WTC11 (cell line): ENCODE results near the gene RGS19. TPM values are rescaled to one million over a fixed set of nuclear protein-coding genes. Genes with fewer than 3 reads are reported as not detected.

ENCODE experiments used
- ATAC-seq: fragments of 200-7000 bp; cut with Tn5 transposase; 2 replicates; pipeline ENCODE4 v1.10.0; 2021; ENCODE audit warnings: mild to moderate bottlenecking, moderate library complexity
- CTCF ChIA-PET: fragments of 300-600 bp; sonication (Branson Sonifier 250); formaldehyde crosslinking; loops from one replicate; lab custom pipeline; 2021; ENCODE audit warnings: antibody characterized with exemption; lab: Charles Lee
- POLR2A ChIA-PET: fragments of 350-600 bp; sonication (Branson Sonifier 250); formaldehyde crosslinking; loops from one replicate; lab custom pipeline; 2021; ENCODE audit warnings: antibody characterized with exemption; lab: Charles Lee
- DNase-seq: peaks from one replicate; pipeline ENCODE4 v3.0.0; 2021; ENCODE audit warnings: low spot score
- H3K27ac Mint-ChIP-seq: 2 replicates; pipeline ENCODE4 v1.8.0; 2021; ENCODE audit warnings: mixed read lengths
- H3K27me3 Mint-ChIP-seq: 2 replicates; pipeline ENCODE4 v1.8.0; 2021; ENCODE audit warnings: low read depth, mild to moderate bottlenecking, moderate library complexity, mixed read lengths
- H3K36me3 Mint-ChIP-seq: 2 replicates; pipeline ENCODE4 v1.8.0; 2021; ENCODE audit warnings: mixed read lengths
- H3K4me1 Mint-ChIP-seq: 2 replicates; pipeline ENCODE4 v1.8.0; 2022; ENCODE audit warnings: mixed read lengths
- H3K4me3 Mint-ChIP-seq: 2 replicates; pipeline ENCODE4 v1.8.0; 2021; ENCODE audit warnings: mild to moderate bottlenecking, moderate library complexity, mixed read lengths
- H3K9me3 Mint-ChIP-seq: 2 replicates; pipeline ENCODE4 v1.8.0; 2021; ENCODE audit warnings: mixed read lengths
- ARID4B ChIP-seq: sonication (generic); formaldehyde crosslinking; IDR thresholded peaks from 2 replicates; pipeline ENCODE4 v1.8.0; 2023; ENCODE audit warnings: missing genetic modification reagents, mild to moderate bottlenecking, borderline replicate concordance
- ESRRA ChIP-seq: sonication (generic); formaldehyde crosslinking; IDR thresholded peaks from 2 replicates; pipeline ENCODE4 v1.8.1; 2022; ENCODE audit warnings: mild to moderate bottlenecking, missing genetic modification reagents, borderline replicate concordance
- FOXJ3 ChIP-seq: sonication (generic); formaldehyde crosslinking; IDR thresholded peaks from 2 replicates; pipeline ENCODE4 v1.9.0; 2021; ENCODE audit warnings: missing genetic modification reagents, mild to moderate bottlenecking, borderline replicate concordance
- GTF2I ChIP-seq: fragments of 250-450 bp; sonication (Bioruptor Pico); conservative IDR thresholded peaks from 2 replicates; pipeline ENCODE4 v1.4.0; 2021; ENCODE audit warnings: mild to moderate bottlenecking
- HMGXB4 ChIP-seq: sonication (generic); formaldehyde crosslinking; IDR thresholded peaks from 2 replicates; pipeline ENCODE4 v1.8.1; 2023; ENCODE audit warnings: mild to moderate bottlenecking, moderate library complexity, missing genetic modification reagents
- IRF2 ChIP-seq: sonication (generic); formaldehyde crosslinking; IDR thresholded peaks from 2 replicates; pipeline ENCODE4 v1.8.0; 2022; ENCODE audit warnings: low read depth, missing genetic modification reagents, borderline replicate concordance
- JAZF1 ChIP-seq: fragments of 250-450 bp; sonication (Bioruptor Pico); IDR thresholded peaks from 2 replicates; pipeline ENCODE4 v1.9.0; 2021; ENCODE audit warnings: moderate library complexity, mild to moderate bottlenecking, inconsistent platforms
- JUN ChIP-seq: sonication (generic); formaldehyde crosslinking; IDR thresholded peaks from 2 replicates; pipeline ENCODE4 v1.8.0; 2023; ENCODE audit warnings: mild to moderate bottlenecking, missing genetic modification reagents
- MLX ChIP-seq: sonication (generic); formaldehyde crosslinking; IDR thresholded peaks from 2 replicates; pipeline ENCODE4 v1.8.1; 2023; ENCODE audit warnings: mild to moderate bottlenecking, missing genetic modification reagents, moderate library complexity
- MXD4 ChIP-seq: fragments of 250-450 bp; sonication (Bioruptor Pico); IDR thresholded peaks from 2 replicates; pipeline ENCODE4 v1.8.0; 2021; ENCODE audit warnings: mild to moderate bottlenecking, moderate library complexity, borderline replicate concordance
- NFE2L1 ChIP-seq: sonication (generic); formaldehyde crosslinking; IDR thresholded peaks from 2 replicates; pipeline ENCODE4 v1.8.1; 2023; ENCODE audit warnings: missing genetic modification reagents
- NFYB ChIP-seq: sonication (generic); formaldehyde crosslinking; conservative IDR thresholded peaks from 2 replicates; pipeline ENCODE4 v1.8.0; 2022; ENCODE audit warnings: low read depth, missing genetic modification reagents
- NR1H2 ChIP-seq: sonication (generic); formaldehyde crosslinking; IDR thresholded peaks from 2 replicates; pipeline ENCODE4 v1.9.0; 2021; ENCODE audit warnings: mild to moderate bottlenecking, moderate library complexity, missing genetic modification reagents
- PRRX2 ChIP-seq: fragments of 250-450 bp; sonication (Bioruptor Pico); IDR thresholded peaks from 2 replicates; pipeline ENCODE4 v1.8.0; 2021; ENCODE audit warnings: mild to moderate bottlenecking
- SMAD3 ChIP-seq: sonication (generic); formaldehyde crosslinking; IDR thresholded peaks from 2 replicates; pipeline ENCODE4 v1.8.0; 2022; ENCODE audit warnings: missing genetic modification reagents, mild to moderate bottlenecking, borderline replicate concordance
- SMAD4 ChIP-seq: sonication (generic); formaldehyde crosslinking; IDR thresholded peaks from 2 replicates; pipeline ENCODE4 v1.8.0; 2022; ENCODE audit warnings: mild to moderate bottlenecking, missing genetic modification reagents
- SP1 ChIP-seq: sonication (generic); formaldehyde crosslinking; conservative IDR thresholded peaks from 2 replicates; pipeline ENCODE4 v1.8.1; 2022; ENCODE audit warnings: missing genetic modification reagents
- ZBTB21 ChIP-seq: sonication (generic); formaldehyde crosslinking; IDR thresholded peaks from 2 replicates; pipeline ENCODE4 v1.8.1; 2023; ENCODE audit warnings: mild to moderate bottlenecking, missing genetic modification reagents, borderline replicate concordance
- ZNF121 ChIP-seq: sonication (generic); formaldehyde crosslinking; IDR thresholded peaks from 2 replicates; pipeline ENCODE4 v1.8.0; 2023; ENCODE audit warnings: missing genetic modification reagents
- ZNF317 ChIP-seq: sonication (generic); formaldehyde crosslinking; IDR thresholded peaks from 2 replicates; pipeline ENCODE4 v1.8.1; 2023; ENCODE audit warnings: low read depth, mild to moderate bottlenecking, moderate library complexity, missing genetic modification reagents, borderline replicate concordance
- ZNF396 ChIP-seq: fragments of 250-450 bp; sonication (Bioruptor Pico); IDR thresholded peaks from 2 replicates; pipeline ENCODE4 v1.8.0; 2021; ENCODE audit warnings: mild to moderate bottlenecking, moderate library complexity, borderline replicate concordance
- ZNF416 ChIP-seq: fragments of 250-450 bp; sonication (Bioruptor Pico); IDR thresholded peaks from 2 replicates; pipeline ENCODE4 v1.9.0; 2021; ENCODE audit warnings: mild to moderate bottlenecking, inconsistent platforms
- ZNF423 ChIP-seq: fragments of 250-450 bp; sonication (Bioruptor Pico); IDR thresholded peaks from 2 replicates; pipeline ENCODE4 v2.1.2; 2022; ENCODE audit warnings: mild to moderate bottlenecking, moderate library complexity
- total RNA-seq: library from RNA; stranded (reverse); gene quantifications from 3 replicates; pipeline ENCODE4 v1.2.3, GENCODE V29; 2021
- TF ChIP-seq, protein P1 (sequence below): sonication (generic); formaldehyde crosslinking; IDR thresholded peaks from 2 replicates; pipeline ENCODE4 v1.8.0; 2022; ENCODE audit warnings: mild to moderate bottlenecking, missing genetic modification reagents
- TF ChIP-seq, protein P2 (sequence below): sonication (generic); formaldehyde crosslinking; IDR thresholded peaks from 2 replicates; pipeline ENCODE4 v1.8.0; 2023; ENCODE audit warnings: missing genetic modification reagents

The RGS19 gene
- total RNA-seq, 1 experiment from 2014 or later = 13.8 TPM

DNA sequence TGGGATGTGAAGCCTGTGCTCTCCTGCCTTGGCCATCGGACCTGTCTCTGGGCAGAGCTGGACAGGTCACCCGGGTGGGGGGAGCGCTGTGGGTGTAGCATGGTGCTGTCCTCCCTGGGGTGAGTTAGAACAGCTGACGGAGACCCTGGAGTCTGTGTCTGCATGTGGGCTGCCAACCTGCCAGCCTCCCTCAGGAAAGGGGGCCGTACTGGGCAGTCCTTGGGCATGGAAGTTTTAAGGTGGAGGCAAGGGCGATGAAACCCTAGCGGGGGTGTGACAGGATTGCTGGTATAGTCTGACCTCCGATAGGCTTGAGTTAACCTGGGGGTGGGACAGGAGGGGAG, 32.3 kb downstream of the RGS19 start (continued):
- TF ChIP-seq, protein P1, sequence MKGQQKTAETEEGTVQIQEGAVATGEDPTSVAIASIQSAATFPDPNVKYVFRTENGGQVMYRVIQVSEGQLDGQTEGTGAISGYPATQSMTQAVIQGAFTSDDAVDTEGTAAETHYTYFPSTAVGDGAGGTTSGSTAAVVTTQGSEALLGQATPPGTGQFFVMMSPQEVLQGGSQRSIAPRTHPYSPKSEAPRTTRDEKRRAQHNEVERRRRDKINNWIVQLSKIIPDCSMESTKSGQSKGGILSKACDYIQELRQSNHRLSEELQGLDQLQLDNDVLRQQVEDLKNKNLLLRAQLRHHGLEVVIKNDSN = no peak
- TF ChIP-seq SP1 (CRISPR knock-in tag) (no peak), PRRX2 (no peak), NFE2L1 (no peak)
- TF ChIP-seq, all 79 proteins: peak for 0

GRCh38 chr20:64045346-64046011, 33.8 kb downstream of the RGS19 start:
- no peaks in the 10 kb centered on the region for H3K36me3 Mint-ChIP-seq
- ChIA-PET CTCF (interaction anchor here (0.7 to 2.5 kb wide), 5 partner anchors 9 to 75 kb away, joined by 3 to 16 read pairs (median 3); partner anchors contain the start of gene LKAAEAR1), POLR2A (no interaction called here)
- H3K4me3 Mint-ChIP-seq = no peak overlapping the region
- DNase-seq (no peak), ATAC-seq (no peak)
- no peaks in the 10 kb centered on the region for H3K9me3 Mint-ChIP-seq
- H3K27me3 Mint-ChIP-seq = peaks cover 84% of the 10 kb centered on the region
- no peak overlapping the region for H3K27ac Mint-ChIP-seq
- peaks cover 20% of the 10 kb centered on the region for H3K4me1 Mint-ChIP-seq
- no peak for TF ChIP-seq SMAD4 (CRISPR knock-in tag)
- TF ChIP-seq MLX = no peak
- TF ChIP-seq FOXJ3 = no peak
- TF ChIP-seq ARID4B (CRISPR knock-in tag) = no peak
- TF ChIP-seq ZNF121 (CRISPR knock-in tag) = no peak
- TF ChIP-seq ZNF423 (CRISPR knock-in tag) = no peak
- TF ChIP-seq JAZF1 (CRISPR knock-in tag) = no peak
- no peak for TF ChIP-seq ZNF396 (CRISPR knock-in tag)
- TF ChIP-seq ZBTB21 (CRISPR knock-in tag) = no peak
- no peak for TF ChIP-seq GTF2I (CRISPR knock-in tag)
- TF ChIP-seq, all 79 proteins: peak for 0

GRCh38 chr20:64044484-64045247, 34.7 kb downstream of the RGS19 start:
- Mint-ChIP-seq H3K9me3 (no peaks in the 10 kb centered on the region), H3K27me3 (peaks cover 84% of the 10 kb centered on the region), H3K27ac (no peak overlapping the region), H3K4me3 (no peak overlapping the region), H3K36me3 (no peaks in the 10 kb centered on the region), H3K4me1 (peaks cover 25% of the 10 kb centered on the region)
- no peak for TF ChIP-seq ZNF317 (CRISPR knock-in tag)
- TF ChIP-seq, protein P2, sequence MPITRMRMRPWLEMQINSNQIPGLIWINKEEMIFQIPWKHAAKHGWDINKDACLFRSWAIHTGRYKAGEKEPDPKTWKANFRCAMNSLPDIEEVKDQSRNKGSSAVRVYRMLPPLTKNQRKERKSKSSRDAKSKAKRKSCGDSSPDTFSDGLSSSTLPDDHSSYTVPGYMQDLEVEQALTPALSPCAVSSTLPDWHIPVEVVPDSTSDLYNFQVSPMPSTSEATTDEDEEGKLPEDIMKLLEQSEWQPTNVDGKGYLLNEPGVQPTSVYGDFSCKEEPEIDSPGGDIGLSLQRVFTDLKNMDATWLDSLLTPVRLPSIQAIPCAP = no peak
- TF ChIP-seq IRF2 = no peak
- no peak for TF ChIP-seq ZNF121 (CRISPR knock-in tag)
- TF ChIP-seq ESRRA = no peak
- TF ChIP-seq SMAD3 (CRISPR knock-in tag) = no peak
- TF ChIP-seq JUN (CRISPR knock-in tag) = no peak
- no peak for TF ChIP-seq NFYB
- no peak for TF ChIP-seq HMGXB4 (CRISPR knock-in tag)
- TF ChIP-seq ZNF416 (CRISPR knock-in tag) = no peak
- TF ChIP-seq MXD4 = no peak
- TF ChIP-seq NR1H2 (CRISPR knock-in tag) = no peak
- TF ChIP-seq ZNF423 (CRISPR knock-in tag) = no peak
- ATAC-seq (no peak), DNase-seq (no peak)
- ChIA-PET CTCF (interaction anchor here (1.0 to 2.5 kb wide), 5 partner anchors 10 to 76 kb away, joined by 3 to 16 read pairs (median 5); no protein-coding TSS in a partner anchor), POLR2A (no interaction called here)
